Ovary (tissue), 9 donors: Measurements from ENCODE around the gene DMRTB1. TPM values are rescaled to one million over a fixed set of nuclear protein-coding genes. Genes with fewer than 3 reads are reported as not detected.

Experiments
- DNase-seq, 5 donors: peaks; one replicate each; pipeline ENCODE4 v3.0.0-alpha.2; 2019 to 2020
- H3K27ac ChIP-seq, 2 donors: fragments of 200-600 bp; one replicate each; pipeline versions ENCODE4 v1.5.1 to v1.8.0; 2019 to 2022
- H3K27me3 ChIP-seq: fragments of 200-600 bp; one replicate; pipeline ENCODE4 v1.8.0; 2022
- H3K36me3 ChIP-seq: fragments of 200-600 bp; sonication (generic); one replicate; pipeline ENCODE4 v1.5.1; 2019
- H3K4me1 ChIP-seq: one replicate; pipeline ENCODE4 v1.8.1; 2013; ENCODE audit warnings: mild to moderate bottlenecking, moderate library complexity; ENCODE audit not compliant: insufficient read depth
- H3K4me3 ChIP-seq: fragments of 200-600 bp; sonication (generic); one replicate; pipeline ENCODE4 v1.5.1; 2017
- H3K9me3 ChIP-seq, 2 donors: fragments of 200-600 bp in 1 of 2; sonication (generic) in 1 of 2; one replicate each; pipeline versions ENCODE4 v1.5.1 to v1.8.1; 2013 to 2019; ENCODE audit warnings: mild to moderate bottlenecking in 1 of 2, moderate library complexity in 1 of 2
- EP300 ChIP-seq: sonication (generic); formaldehyde crosslinking; IDR thresholded peaks from one replicate; pipeline ENCODE4 v1.6.1; 2017; ENCODE audit warnings: antibody characterized with exemption
- POLR2A ChIP-seq: fragments of 450-650 bp; IDR thresholded peaks from one replicate; pipeline ENCODE4 v1.6.1; 2017; ENCODE audit warnings: antibody characterized with exemption, mild to moderate bottlenecking, moderate library complexity
- WGBS, 3 donors: extraction: QIAGEN DNeasy Blood & Tissue Kit in 1 of 3; methylation state at CpG; one replicate each; pipeline versions ENCODE4 v1.1.5 to v1.1.7; 2013 to 2017; 5-methylcytosine and 5-hydroxymethylcytosine counted together
- intact Hi-C, 4 donors: fragments of 100-400 bp; cut with DNase I; formaldehyde crosslinking; loops; one replicate each; pipeline versions ENCODE4 v1.11.0 to v1.15.1; 2022 to 2023
- polyA plus RNA-seq, 2 donors: library from polyadenylated mRNA; stranded (reverse); fragments of 200-250 nt in 1 of 2; fragments of 350-450 nt in 1 of 2; fragmentation: Illumina TruSeq in 1 of 2; extraction: RNeasy Lipid Tissue Mini Kit (QIAGEN cat#74804) in 1 of 2; gene quantifications; one replicate each; pipeline ENCODE4 v1.2.3, GENCODE V29; 2013 to 2014
- total RNA-seq, 7 donors: library from RNA; depleted of rRNA in 2 of 7; stranded (reverse); fragments of >200 nt in 2 of 7; fragmentation: NEBNext Ultra II Directional in 3 of 7; extraction: Animal tissue kit (Norgen Biotek cat#: 25700) in 3 of 7; gene quantifications; one replicate each; pipeline versions ENCODE4 v1.1.0 to v1.2.4, GENCODE V29; 2016 to 2023
- TF ChIP-seq, protein P1 (sequence below), 3 donors: fragments of 450-650 bp in 2 of 3; fragments of 200-600 bp in 1 of 3; IDR thresholded peaks; one replicate each; pipeline versions ENCODE4 v1.5.1 to v1.8.0; 2016 to 2022; ENCODE audit warnings: antibody characterized with exemption in 3 of 3, mild to moderate bottlenecking in 1 of 3
- donor health status: DM: no; HTN: no; CAD: no; lungs with moderate emphysema.
- donor health status: DM: no; HTN: no; CAD: no.
- donor health status: Bipolar disorder and iron deficiency.
- donor health status: DM: yes; HTN: yes; CAD: no.
- donor health status: DM: no; HTN: no; CAD: no.
- donor health status: DM: yes; HTN: yes; CAD: no.

The DMRTB1 gene
- total and polyA plus RNA-seq, 9 donors: 0.06 TPM; not detected in 8

DNA sequence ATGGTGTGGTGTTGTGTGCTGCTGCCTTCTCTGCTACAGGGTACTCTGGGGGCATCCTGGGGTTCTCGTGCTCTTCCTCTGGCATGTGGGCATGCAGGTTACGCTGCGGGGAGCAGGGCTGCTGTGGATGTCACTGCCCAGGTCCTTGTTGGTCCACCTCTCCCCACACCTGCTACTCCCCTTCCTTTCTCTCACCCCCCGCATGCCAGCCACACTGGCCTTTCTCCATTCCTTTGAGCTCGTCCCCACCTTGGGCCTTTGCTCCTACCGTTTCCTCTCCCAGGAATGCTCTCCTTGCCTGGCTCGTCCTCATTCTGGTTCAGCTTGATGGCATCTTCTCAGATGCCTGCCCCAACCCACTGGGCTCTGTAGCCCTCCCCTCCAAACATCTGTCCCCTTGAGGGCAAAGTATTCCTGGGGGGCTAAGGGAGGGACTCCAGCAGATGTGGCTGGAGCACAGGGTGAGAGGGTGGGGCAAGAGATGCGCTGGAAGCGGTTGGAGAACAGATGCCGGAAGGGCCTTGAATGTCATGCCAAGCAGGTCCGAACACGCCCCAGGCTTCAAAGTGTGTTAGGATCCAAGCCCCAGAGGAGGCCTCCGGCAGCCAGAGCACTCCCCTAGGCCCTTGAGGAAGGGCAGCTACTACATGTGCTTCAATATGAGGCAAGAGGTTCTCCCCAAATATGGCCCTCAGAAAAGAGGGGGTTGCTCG, 23.4 kb downstream of the DMRTB1 start:
- TF ChIP-seq EP300 (no peak), POLR2A (no peak)
- TF ChIP-seq, protein P1, sequence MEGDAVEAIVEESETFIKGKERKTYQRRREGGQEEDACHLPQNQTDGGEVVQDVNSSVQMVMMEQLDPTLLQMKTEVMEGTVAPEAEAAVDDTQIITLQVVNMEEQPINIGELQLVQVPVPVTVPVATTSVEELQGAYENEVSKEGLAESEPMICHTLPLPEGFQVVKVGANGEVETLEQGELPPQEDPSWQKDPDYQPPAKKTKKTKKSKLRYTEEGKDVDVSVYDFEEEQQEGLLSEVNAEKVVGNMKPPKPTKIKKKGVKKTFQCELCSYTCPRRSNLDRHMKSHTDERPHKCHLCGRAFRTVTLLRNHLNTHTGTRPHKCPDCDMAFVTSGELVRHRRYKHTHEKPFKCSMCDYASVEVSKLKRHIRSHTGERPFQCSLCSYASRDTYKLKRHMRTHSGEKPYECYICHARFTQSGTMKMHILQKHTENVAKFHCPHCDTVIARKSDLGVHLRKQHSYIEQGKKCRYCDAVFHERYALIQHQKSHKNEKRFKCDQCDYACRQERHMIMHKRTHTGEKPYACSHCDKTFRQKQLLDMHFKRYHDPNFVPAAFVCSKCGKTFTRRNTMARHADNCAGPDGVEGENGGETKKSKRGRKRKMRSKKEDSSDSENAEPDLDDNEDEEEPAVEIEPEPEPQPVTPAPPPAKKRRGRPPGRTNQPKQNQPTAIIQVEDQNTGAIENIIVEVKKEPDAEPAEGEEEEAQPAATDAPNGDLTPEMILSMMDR (IDR thresholded peaks at IDR 0.05): no peak
- intact Hi-C loops: loop anchor here in 3 of 4 donors (10.0 kb wide), 2 partner anchors 202 to 272 kb away; no protein-coding TSS in a partner anchor

DNA sequence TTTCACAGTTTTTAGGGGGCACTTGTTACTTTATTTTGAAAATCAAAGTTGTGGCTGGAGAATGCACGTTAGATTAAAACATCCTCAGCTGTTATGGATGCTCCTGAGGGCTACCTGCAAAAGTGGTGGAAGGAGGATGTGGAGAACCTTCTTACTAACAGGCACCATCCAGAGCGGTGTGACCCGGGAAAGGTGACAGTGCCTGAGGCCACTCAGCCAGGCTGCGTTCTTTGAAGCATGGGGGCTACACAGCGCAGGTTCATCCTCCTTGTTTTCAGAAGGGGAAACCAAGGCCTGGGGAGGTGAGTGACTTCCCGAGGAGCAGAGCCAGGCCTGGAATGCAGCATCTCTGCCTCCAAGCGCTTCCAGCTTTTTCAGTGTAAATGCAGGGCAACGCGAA, 24.0 kb downstream of the DMRTB1 start:
- H3K27ac ChIP-seq: no peak overlapping the region
- 86 to 89% (median 88%) methylated on average over 9 of the region's 9 CpGs for WGBS, 3 donors
- H3K4me1 ChIP-seq: no peaks in the 10 kb centered on the region
- no peak for DNase-seq
- no peaks in the 10 kb centered on the region for H3K9me3 ChIP-seq
- H3K27me3 ChIP-seq: no peaks in the 10 kb centered on the region
- H3K36me3 ChIP-seq: no peaks in the 10 kb centered on the region
- intact Hi-C loops: loop anchor here in 3 of 4 donors (10.0 kb wide), 2 partner anchors 202 to 272 kb away; no protein-coding TSS in a partner anchor
- TF ChIP-seq, protein P1 (IDR thresholded peaks at IDR 0.05): no peak
- no peak for TF ChIP-seq EP300
- TF ChIP-seq POLR2A: no peak
- no peak overlapping the region for H3K4me3 ChIP-seq

More for the DNA sequence above, 23.4 kb downstream of the DMRTB1 start:
- no peaks in the 10 kb centered on the region for H3K9me3 ChIP-seq
- H3K27ac ChIP-seq: no peak overlapping the region
- H3K36me3 ChIP-seq: no peaks in the 10 kb centered on the region
- no peak for DNase-seq
- 85 to 89% (median 87%) methylated on average over 14 of the region's 14 CpGs for WGBS, 3 donors
- no peak overlapping the region for H3K4me3 ChIP-seq
- H3K27me3 ChIP-seq: no peaks in the 10 kb centered on the region
- peaks cover 2% of the 10 kb centered on the region for H3K4me1 ChIP-seq

DNA sequence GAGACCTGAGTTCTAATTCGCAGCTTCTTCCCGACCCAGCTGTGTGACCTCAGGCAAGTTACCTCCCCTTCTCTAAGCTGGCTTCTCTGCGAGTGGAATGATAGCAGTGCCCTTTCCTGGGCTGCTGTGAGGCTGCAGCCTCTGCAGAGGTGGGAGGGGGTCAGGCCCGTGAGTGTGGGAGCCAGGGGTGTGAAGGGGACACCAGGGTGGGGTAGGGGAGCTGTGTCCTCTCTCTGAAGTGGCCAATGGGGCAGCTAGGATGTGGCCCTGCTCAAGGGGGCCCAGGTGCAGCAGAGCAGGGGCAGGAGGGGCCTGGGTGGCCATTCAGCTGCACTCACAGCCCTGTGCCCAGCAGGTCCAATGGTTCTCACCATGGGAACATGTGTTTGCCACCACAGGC, 24.5 kb downstream of the DMRTB1 start:
- Histone ChIP-seq H3K36me3 (no peaks in the 10 kb centered on the region), H3K27ac (no peak overlapping the region), H3K4me3 (no peak overlapping the region), H3K4me1 (no peaks in the 10 kb centered on the region), H3K9me3 (no peaks in the 10 kb centered on the region), H3K27me3 (no peaks in the 10 kb centered on the region)
- 68 to 85% (median 81%) methylated on average over 4 of the region's 4 CpGs for WGBS, 3 donors
- intact Hi-C loops: loop anchor here in 3 of 4 donors (2.0 to 10.0 kb wide), 3 partner anchors 201 to 271 kb away; no protein-coding TSS in a partner anchor
- DNase-seq: no peak
- TF ChIP-seq EP300 (no peak), POLR2A (no peak)
- TF ChIP-seq, protein P1 (IDR thresholded peaks at IDR 0.05): no peak

DNA sequence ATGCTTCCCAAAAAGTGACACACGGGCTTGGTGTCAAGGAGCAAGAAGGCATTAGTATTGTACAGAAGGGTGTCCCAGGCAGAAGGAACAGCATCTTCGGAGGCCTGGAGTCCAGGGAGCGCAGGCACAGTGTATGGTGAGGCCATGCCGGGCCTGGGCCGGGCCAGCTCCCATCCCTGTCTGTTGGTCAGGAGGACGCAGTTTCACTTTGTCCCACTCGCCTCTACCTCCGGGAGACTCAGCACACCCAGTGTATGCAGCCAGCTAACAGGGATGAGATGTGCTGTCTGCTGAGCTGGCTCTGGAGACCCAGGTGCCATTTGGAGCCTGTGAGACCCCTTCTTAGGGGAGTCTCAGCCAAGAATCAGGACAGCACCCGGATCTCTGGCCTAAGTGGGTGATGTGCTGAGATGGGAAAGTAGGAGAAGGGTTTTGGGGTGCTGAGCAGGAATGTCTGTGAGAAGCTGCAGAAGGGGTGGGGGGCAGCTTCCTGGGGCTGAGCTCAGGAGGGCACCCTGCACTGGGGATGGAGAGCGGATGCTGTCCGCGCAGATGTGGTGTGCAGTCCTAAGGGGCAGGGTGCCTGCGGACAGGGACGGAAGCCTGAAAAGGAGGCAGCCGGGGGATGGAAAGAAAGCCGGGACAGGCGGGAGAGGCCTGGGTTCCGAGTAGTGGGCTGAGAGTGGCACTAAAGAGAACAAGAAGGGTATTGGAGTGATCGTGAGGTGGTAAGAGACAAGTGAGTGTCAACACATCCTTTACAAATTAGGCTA, 25.7 kb downstream of the DMRTB1 start:
- intact Hi-C loops: loop anchor here in 3 of 4 donors (2.0 to 10.0 kb wide), 4 partner anchors 200 to 1322 kb away; a partner anchor contains a TSS
- H3K4me3 ChIP-seq: no peak overlapping the region
- H3K27ac ChIP-seq: no peak overlapping the region
- no peaks in the 10 kb centered on the region for H3K9me3 ChIP-seq
- H3K36me3 ChIP-seq: no peaks in the 10 kb centered on the region
- no peaks in the 10 kb centered on the region for H3K27me3 ChIP-seq
- WGBS, 3 donors: 80 to 83% (median 81%) methylated on average over 18 to 19 of the region's 19 CpGs
- no peak for DNase-seq
- no peak for TF ChIP-seq POLR2A
- TF ChIP-seq, protein P1 (IDR thresholded peaks at IDR 0.05): no peak
- no peak for TF ChIP-seq EP300
- H3K4me1 ChIP-seq: no peaks in the 10 kb centered on the region
